ENCODE measurements around the gene TFAP2A.

TFAP2A gene

GRCh38 chr6:10411971-10412460 is 2.9 kb downstream of the TFAP2A start (continued):
- TF ChIP-seq KLF17 (tag by site-specific recombination; IDR thresholded peaks at IDR 0.05) (peak; percentile 84), ZNF600 (tag by site-specific recombination; IDR thresholded peaks at IDR 0.05) (0 out of 2 replicates have a peak, but pooled peaks have one; percentile 14), REST (tag by site-specific recombination; IDR thresholded peaks at IDR 0.05) (peak; percentile 43; the same call in 1 of the 2 replicates), ZNF501 (tag by site-specific recombination; IDR thresholded peaks at IDR 0.05) (peak; percentile 80), ZNF354C (tag by site-specific recombination; IDR thresholded peaks at IDR 0.05; ENCODE audit: borderline replicate concordance, low read depth) (no peak), ZNF837 (tag by site-specific recombination; IDR thresholded peaks at IDR 0.05) (no peak), ZSCAN5A (tag by site-specific recombination; IDR thresholded peaks at IDR 0.05) (no peak), REPIN1 (tag by site-specific recombination; IDR thresholded peaks at IDR 0.05; ENCODE audit: low read depth) (no peak), ZNF174 (tag by site-specific recombination; IDR thresholded peaks at IDR 0.05) (no peak), ZNF692 (tag by site-specific recombination; IDR thresholded peaks at IDR 0.05) (peak; percentile 51), ZNF311 (tag by site-specific recombination; IDR thresholded peaks at IDR 0.05; ENCODE audit: borderline replicate concordance) (no peak), ZSCAN4 (tag by site-specific recombination; IDR thresholded peaks at IDR 0.05) (no peak; the same call in 1 of the 2 replicates), ZFP41 (tag by site-specific recombination; IDR thresholded peaks at IDR 0.05; ENCODE audit: borderline replicate concordance) (no peak), ZNF239 (tag by site-specific recombination; IDR thresholded peaks at IDR 0.05) (no peak), ZNF157 (tag by site-specific recombination; IDR thresholded peaks at IDR 0.05) (no peak), ZEB2 (tag by site-specific recombination; IDR thresholded peaks at IDR 0.05) (peak; percentile 85), ZNF549 (tag by site-specific recombination; IDR thresholded peaks at IDR 0.05) (no peak), HOXC10 (CRISPR knock-in tag; IDR thresholded peaks at IDR 0.05) (no peak), ZNF670 (tag by site-specific recombination; IDR thresholded peaks at IDR 0.05; ENCODE audit: low read depth) (no peak), ZNF529 (tag by site-specific recombination; IDR thresholded peaks at IDR 0.05; ENCODE audit: insufficient replicate concordance) (no peak), SP3 (tag by site-specific recombination; IDR thresholded peaks at IDR 0.05) (peak; percentile 60), WT1 (tag by site-specific recombination; IDR thresholded peaks at IDR 0.05) (peak; percentile 92), ZNF292 (tag by site-specific recombination; IDR thresholded peaks at IDR 0.05; ENCODE audit: borderline replicate concordance, low read depth) (no peak), ZNF513 (tag by site-specific recombination; IDR thresholded peaks at IDR 0.05) (no peak), ZNF791 (tag by site-specific recombination; IDR thresholded peaks at IDR 0.05) (no peak), ZNF48 (tag by site-specific recombination; IDR thresholded peaks at IDR 0.05) (no peak), KLF8 (tag by site-specific recombination; IDR thresholded peaks at IDR 0.05) (peak; percentile 88), PRDM6 (tag by site-specific recombination; IDR thresholded peaks at IDR 0.05) (no peak), ZSCAN30 (tag by site-specific recombination; IDR thresholded peaks at IDR 0.05) (no peak)

All from HEK293 (cell line).